Astrocyte (in vitro differentiated cells and primary cell): ENCODE measurements around the gene ANKHD1. TPM values are rescaled to one million over a fixed set of nuclear protein-coding genes. Genes with fewer than 3 reads are reported as not detected.

ENCODE experiments used
- DNase-seq: peaks from one replicate; pipeline ENCODE4 v3.0.0-alpha.2; 2010; ENCODE audit warnings: low read depth
- FAIRE-seq: peaks from 2 replicates; lab custom pipeline; 2011; peaks lifted over from hg19 to GRCh38; lab: Jason Lieb, UNC
- H2AFZ ChIP-seq: 2 replicates; pipeline ENCODE4 v1.6.0; 2012; ENCODE audit warnings: low read depth, low read length, inconsistent platforms
- H3K27ac ChIP-seq: 2 replicates; pipeline ENCODE4 v1.5.1; 2011; ENCODE audit warnings: low read depth, low read length, inconsistent platforms
- H3K27me3 ChIP-seq: 2 replicates; pipeline ENCODE4 v1.6.0; 2011; ENCODE audit warnings: low read length, inconsistent platforms; ENCODE audit not compliant: insufficient read depth
- H3K36me3 ChIP-seq: 2 replicates; pipeline ENCODE4 v1.5.1; 2011; ENCODE audit warnings: low read length, inconsistent platforms; ENCODE audit not compliant: insufficient read depth
- H3K4me1 ChIP-seq: 2 replicates; pipeline ENCODE4 v1.5.1; 2011; ENCODE audit warnings: low read length, inconsistent platforms; ENCODE audit not compliant: insufficient read depth
- H3K4me2 ChIP-seq: 2 replicates; pipeline ENCODE4 v1.6.0; 2012; ENCODE audit warnings: low read length, inconsistent platforms
- H3K4me3 ChIP-seq: 2 replicates; pipeline ENCODE4 v1.5.1; 2011; ENCODE audit warnings: low read depth, mild to moderate bottlenecking, low read length, inconsistent platforms; ENCODE audit not compliant: insufficient read depth
- H3K79me2 ChIP-seq: 2 replicates; pipeline ENCODE4 v1.6.0; 2012; ENCODE audit warnings: mild to moderate bottlenecking, low read length, inconsistent platforms; ENCODE audit not compliant: insufficient read depth
- H3K9ac ChIP-seq: 2 replicates; pipeline ENCODE4 v1.6.0; 2012; ENCODE audit warnings: mild to moderate bottlenecking, low read length, inconsistent platforms
- H3K9me3 ChIP-seq: 2 replicates; pipeline ENCODE4 v1.5.1; 2012; ENCODE audit warnings: low read depth, mild to moderate bottlenecking, low read length, inconsistent platforms; ENCODE audit not compliant: insufficient read depth
- H4K20me1 ChIP-seq: 2 replicates; pipeline ENCODE4 v1.6.0; 2012; ENCODE audit warnings: low read length, inconsistent platforms; ENCODE audit not compliant: insufficient read depth
- H3K27ac Mint-ChIP-seq: one replicate; pipeline ENCODE4 v1.8.0; 2021; ENCODE audit warnings: mild to moderate bottlenecking, mixed read lengths; ENCODE audit not compliant: unreplicated experiment
- H3K27me3 Mint-ChIP-seq: one replicate; pipeline ENCODE4 v1.8.0; 2021; ENCODE audit warnings: low read depth, mixed read lengths; ENCODE audit not compliant: unreplicated experiment
- H3K36me3 Mint-ChIP-seq: one replicate; pipeline ENCODE4 v1.8.0; 2021; ENCODE audit warnings: low read depth, mixed read lengths; ENCODE audit not compliant: unreplicated experiment
- H3K4me1 Mint-ChIP-seq: one replicate; pipeline ENCODE4 v1.8.0; 2021; ENCODE audit warnings: low read depth, mixed read lengths; ENCODE audit not compliant: unreplicated experiment
- H3K4me3 Mint-ChIP-seq: one replicate; pipeline ENCODE4 v1.8.0; 2021; ENCODE audit warnings: mild to moderate bottlenecking, moderate library complexity, mixed read lengths; ENCODE audit not compliant: unreplicated experiment
- H3K9me3 Mint-ChIP-seq: one replicate; pipeline ENCODE4 v1.8.0; 2021; ENCODE audit warnings: mild to moderate bottlenecking, mixed read lengths; ENCODE audit not compliant: unreplicated experiment
- CTCF ChIP-seq: IDR thresholded peaks from 2 replicates; pipeline ENCODE4 v1.5.1; 2011; ENCODE audit warnings: low read depth, mild to moderate bottlenecking, inconsistent platforms, low read length, moderate library complexity; ENCODE audit not compliant: insufficient read depth
- EZH2 ChIP-seq: IDR thresholded peaks from 2 replicates; pipeline ENCODE4 v1.6.1; 2012; ENCODE audit warnings: mild to moderate bottlenecking, low read length, inconsistent platforms; ENCODE audit not compliant: insufficient read depth
- total RNA-seq: library from RNA; stranded (reverse); gene quantifications from 2 replicates; pipeline ENCODE4 v1.2.1, GENCODE V29; 2021

The ANKHD1 gene
- total RNA-seq, 1 donor from 2014 or later, result 56.5 TPM

GRCh38 chr5:140381972-140382371 lies 19.7 kb upstream of the ANKHD1 start:
- Histone ChIP-seq H3K4me1 (no peaks in the 10 kb centered on the region), H4K20me1 (no peaks in the 10 kb centered on the region), H3K36me3 (no peaks in the 10 kb centered on the region), H3K4me3 (no peak overlapping the region), H2AFZ (no peak overlapping the region), H3K9ac (no peak overlapping the region), H3K9me3 (no peaks in the 10 kb centered on the region), H3K79me2 (no peaks in the 10 kb centered on the region), H3K27ac (no peak overlapping the region), H3K4me2 (no peak overlapping the region), H3K27me3 (no peaks in the 10 kb centered on the region)
- no peaks in the 10 kb centered on the region for H3K4me1 Mint-ChIP-seq
- H3K27me3 Mint-ChIP-seq, result no peaks in the 10 kb centered on the region
- TF ChIP-seq CTCF, result no peak
- TF ChIP-seq EZH2, result no peak
- H3K4me3 Mint-ChIP-seq, result no peak overlapping the region
- H3K36me3 Mint-ChIP-seq, result no peaks in the 10 kb centered on the region
- no peak for DNase-seq
- no peak overlapping the region for H3K27ac Mint-ChIP-seq
- FAIRE-seq, result no peak
- no peaks in the 10 kb centered on the region for H3K9me3 Mint-ChIP-seq

- Histone ChIP-seq H3K27ac (no peak overlapping the region), H3K9ac (no peak overlapping the region), H4K20me1 (no peaks in the 10 kb centered on the region), H3K9me3 (no peaks in the 10 kb centered on the region), H3K27me3 (no peaks in the 10 kb centered on the region), H3K4me3 (no peak overlapping the region), H3K4me2 (no peak overlapping the region), H2AFZ (no peak overlapping the region), H3K4me1 (no peaks in the 10 kb centered on the region), H3K79me2 (no peaks in the 10 kb centered on the region), H3K36me3 (no peaks in the 10 kb centered on the region)
- H3K27me3 Mint-ChIP-seq, result no peaks in the 10 kb centered on the region
- no peak for TF ChIP-seq EZH2
- H3K4me3 Mint-ChIP-seq, result no peak overlapping the region
- H3K9me3 Mint-ChIP-seq, result no peaks in the 10 kb centered on the region
- no peak overlapping the region for H3K27ac Mint-ChIP-seq
- no peaks in the 10 kb centered on the region for H3K36me3 Mint-ChIP-seq
- no peak for DNase-seq
- no peaks in the 10 kb centered on the region for H3K4me1 Mint-ChIP-seq
- no peak for FAIRE-seq
Observed at GRCh38 chr5:140382866-140383265, 18.8 kb upstream of the ANKHD1 start.

GRCh38 chr5:140383300-140383699 lies 18.3 kb upstream of the ANKHD1 start:
- Histone ChIP-seq H3K4me2 (no peak overlapping the region), H3K9ac (no peak overlapping the region), H3K4me1 (no peaks in the 10 kb centered on the region), H3K27me3 (no peaks in the 10 kb centered on the region), H3K36me3 (no peaks in the 10 kb centered on the region), H3K27ac (no peak overlapping the region), H4K20me1 (no peaks in the 10 kb centered on the region), H3K79me2 (no peaks in the 10 kb centered on the region), H2AFZ (no peak overlapping the region), H3K9me3 (no peaks in the 10 kb centered on the region), H3K4me3 (no peak overlapping the region)
- H3K4me3 Mint-ChIP-seq, result no peak overlapping the region
- H3K27me3 Mint-ChIP-seq, result no peaks in the 10 kb centered on the region
- no peaks in the 10 kb centered on the region for H3K4me1 Mint-ChIP-seq
- no peak overlapping the region for H3K27ac Mint-ChIP-seq
- no peak for TF ChIP-seq CTCF
- TF ChIP-seq EZH2, result no peak
- no peaks in the 10 kb centered on the region for H3K9me3 Mint-ChIP-seq
- FAIRE-seq (no peak), DNase-seq (no peak)
- no peaks in the 10 kb centered on the region for H3K36me3 Mint-ChIP-seq
